ENCODE results near the gene ADGRL3.

DNA sequence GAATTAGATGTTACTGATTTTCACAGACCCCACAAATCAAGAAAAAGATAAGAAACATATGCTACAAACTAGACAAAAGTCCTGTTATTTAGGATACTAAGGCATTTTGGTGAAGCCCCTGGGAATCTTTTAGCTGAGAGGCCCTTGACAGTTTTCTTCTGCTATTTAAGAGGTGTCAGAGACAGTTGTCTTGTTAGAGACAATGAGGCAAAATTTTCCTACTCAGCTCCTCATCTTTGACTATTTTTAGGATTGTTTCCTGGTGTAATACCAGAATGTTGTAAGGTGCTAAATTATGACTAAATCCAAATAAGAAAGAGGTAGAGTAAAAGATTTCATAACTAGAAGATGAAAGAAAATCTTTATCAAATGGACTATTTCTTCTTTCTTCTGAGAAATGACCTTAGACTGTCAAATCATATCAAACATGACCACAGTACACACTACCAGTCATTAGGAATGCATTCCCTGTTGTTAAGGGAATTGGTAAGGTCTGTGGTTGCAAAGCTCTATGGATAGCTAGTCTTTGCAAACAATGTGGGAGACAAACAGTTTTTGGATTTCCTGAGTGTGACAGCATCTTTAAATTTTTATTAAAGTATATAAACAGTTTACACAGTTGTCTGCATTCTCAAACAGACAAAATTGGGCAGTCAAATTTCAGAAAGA is 926.1 kb downstream of the ADGRL3 start:
- TF ChIP-seq CTCF (tag by site-specific recombination; IDR thresholded peaks at IDR 0.05) (no peak), GLIS2 (tag by site-specific recombination; IDR thresholded peaks at IDR 0.05) (no peak), MZF1 (tag by site-specific recombination; IDR thresholded peaks at IDR 0.05; ENCODE audit: borderline replicate concordance) (no peak), RBAK (tag by site-specific recombination; IDR thresholded peaks at IDR 0.05) (no peak), ZNF239 (tag by site-specific recombination; IDR thresholded peaks at IDR 0.05) (no peak), ZNF174 (tag by site-specific recombination; IDR thresholded peaks at IDR 0.05) (no peak), ZNF18 (tag by site-specific recombination; IDR thresholded peaks at IDR 0.05) (no peak), BCL11A (tag by site-specific recombination; IDR thresholded peaks at IDR 0.05; ENCODE audit: low read depth) (no peak), ZNF785 (tag by site-specific recombination; IDR thresholded peaks at IDR 0.05) (no peak), ZSCAN30 (tag by site-specific recombination; IDR thresholded peaks at IDR 0.05) (no peak), ZNF423 (tag by site-specific recombination; IDR thresholded peaks at IDR 0.05) (no peak), ZNF768 (tag by site-specific recombination; IDR thresholded peaks at IDR 0.05) (no peak), PBX3 (CRISPR knock-in tag; IDR thresholded peaks at IDR 0.05) (no peak)

All from HEK293 (cell line).